ENCODE data around the gene HGF. TPM values are rescaled to one million over a fixed set of nuclear protein-coding genes. Genes with fewer than 3 reads are reported as not detected.

HGF gene
- total and polyA plus RNA-seq, 2 of the 8 experiments (the other 6 are each of a cell fraction or from before 2014, with no cell fraction given): 0.05 to 0.60 TPM

- TF ChIP-seq CTCF (IDR thresholded peaks at IDR 0.05; ENCODE audit: control extremely low read depth in 1 of 3, insufficient read depth in 1 of 3, low read depth in 1 of 3, low read length in 3 of 3): no peak
- TF ChIP-seq CHD1 (IDR thresholded peaks at IDR 0.05; ENCODE audit: low read depth, low read length): no peak
- TF ChIP-seq RAD21 (IDR thresholded peaks at IDR 0.05 in 1 of 2, conservative IDR thresholded peaks at IDR 0.05 in 1 of 2; ENCODE audit: low read depth in 2 of 2, low read length in 2 of 2): no peak
- TF ChIP-seq GABPA (IDR thresholded peaks at IDR 0.05; ENCODE audit: borderline replicate concordance, insufficient read depth, low read length): no peak
- TF ChIP-seq SIX5 (IDR thresholded peaks at IDR 0.05; ENCODE audit: low read depth, low read length): no peak
Measured at GRCh38 chr7:81776161-81776560, 6.3 kb upstream of the HGF start (continued).
